KMS-11 (cell line): ENCODE data around the gene TMPRSS6.
"Not testable (repeated sequence)": the region's sequence is repeated elsewhere in the genome, so short reads cannot be mapped to it uniquely, and the experiment has no call there.

Source experiments
- H2AFZ ChIP-seq: fragments of 200-600 bp; sonication (generic); 2 replicates; pipeline ENCODE4 v1.6.1; 2016; ENCODE audit warnings: antibody characterized with exemption, mixed run types, low read depth
- H3K27ac ChIP-seq: fragments of 200-600 bp; sonication (generic); 2 replicates; pipeline ENCODE4 v1.6.1; 2016; ENCODE audit warnings: mild to moderate bottlenecking, mixed run types
- H3K27me3 ChIP-seq: fragments of 200-600 bp; sonication (generic); 2 replicates; pipeline ENCODE4 v1.6.1; 2017; ENCODE audit warnings: mild to moderate bottlenecking, low read depth, mixed run types, moderate library complexity; ENCODE audit not compliant: insufficient read depth
- H3K36me3 ChIP-seq: fragments of 200-600 bp; sonication (generic); 2 replicates; pipeline ENCODE4 v1.6.1; 2017; ENCODE audit warnings: mild to moderate bottlenecking, mixed run types; ENCODE audit not compliant: insufficient read depth
- H3K4me1 ChIP-seq: fragments of 200-600 bp; sonication (generic); 2 replicates; pipeline ENCODE4 v1.6.1; 2016; ENCODE audit warnings: mild to moderate bottlenecking, low read depth, mixed run types; ENCODE audit not compliant: poor library complexity, severe bottlenecking
- H3K4me2 ChIP-seq: fragments of 200-600 bp; sonication (generic); 2 replicates; pipeline ENCODE4 v1.7.0; 2016; ENCODE audit warnings: mild to moderate bottlenecking, mixed run types
- H3K4me3 ChIP-seq: fragments of 200-600 bp; sonication (generic); IDR thresholded peaks from 2 replicates; pipeline ENCODE4 v1.6.1; 2017; ENCODE audit warnings: low read depth, low read length, mixed read lengths; ENCODE audit not compliant: insufficient read depth
- H3K79me2 ChIP-seq: fragments of 200-600 bp; sonication (generic); 2 replicates; pipeline ENCODE4 v1.6.1; 2016; ENCODE audit warnings: low read depth, mixed run types; ENCODE audit not compliant: insufficient read depth
- H3K9ac ChIP-seq: fragments of 200-600 bp; sonication (generic); 2 replicates; pipeline ENCODE4 v1.6.1; 2016; ENCODE audit warnings: mild to moderate bottlenecking, mixed run types
- H4K20me1 ChIP-seq: fragments of 200-600 bp; sonication (generic); 2 replicates; pipeline ENCODE4 v1.6.1; 2016; ENCODE audit warnings: mild to moderate bottlenecking, mixed run types; ENCODE audit not compliant: insufficient read depth
- TF ChIP-seq, protein P1 (sequence below): fragments of 200-600 bp; sonication (generic); conservative IDR thresholded peaks from 2 replicates; pipeline ENCODE4 v1.6.1; 2017; ENCODE audit warnings: low read depth, mild to moderate bottlenecking, antibody characterized with exemption, low read length, moderate library complexity, mixed read lengths

The TMPRSS6 gene

DNA sequence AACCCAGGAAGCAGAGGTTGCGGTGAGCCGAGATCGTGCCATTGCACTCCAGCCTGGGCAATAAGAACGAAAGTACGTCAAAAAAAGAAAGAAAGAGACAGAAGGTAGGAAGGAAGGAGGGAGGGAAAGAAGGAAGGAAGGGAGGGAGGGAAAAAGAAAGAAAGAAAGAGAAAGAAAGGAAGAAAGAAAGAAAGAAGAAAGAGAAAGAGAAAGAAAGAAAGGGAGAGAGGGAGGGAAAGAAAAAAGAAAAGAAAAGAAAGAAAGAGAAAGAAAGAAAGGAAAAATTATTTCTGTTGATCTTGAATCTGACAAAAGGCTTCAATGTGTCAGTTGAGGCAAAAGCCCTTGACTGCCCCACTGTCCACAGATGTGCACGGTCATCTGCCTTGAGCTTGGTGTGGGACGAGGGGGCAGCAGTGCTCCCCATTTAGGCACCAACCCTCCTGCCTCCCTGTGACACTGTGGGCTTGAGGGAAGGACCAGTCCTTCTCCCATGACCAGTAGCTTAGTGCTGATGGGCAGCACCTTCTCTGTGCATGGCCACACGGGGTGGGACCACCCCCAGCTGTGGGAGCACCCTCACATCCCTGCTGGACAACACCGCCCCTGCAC lies 33.6 kb downstream of the TMPRSS6 start:
- no peak overlapping the region for H3K27ac ChIP-seq
- H3K79me2 ChIP-seq: no peaks in the 10 kb centered on the region
- H3K9ac ChIP-seq: no peak overlapping the region
- no peaks in the 10 kb centered on the region for H4K20me1 ChIP-seq
- no peak overlapping the region for H3K4me3 ChIP-seq
- TF ChIP-seq, protein P1, sequence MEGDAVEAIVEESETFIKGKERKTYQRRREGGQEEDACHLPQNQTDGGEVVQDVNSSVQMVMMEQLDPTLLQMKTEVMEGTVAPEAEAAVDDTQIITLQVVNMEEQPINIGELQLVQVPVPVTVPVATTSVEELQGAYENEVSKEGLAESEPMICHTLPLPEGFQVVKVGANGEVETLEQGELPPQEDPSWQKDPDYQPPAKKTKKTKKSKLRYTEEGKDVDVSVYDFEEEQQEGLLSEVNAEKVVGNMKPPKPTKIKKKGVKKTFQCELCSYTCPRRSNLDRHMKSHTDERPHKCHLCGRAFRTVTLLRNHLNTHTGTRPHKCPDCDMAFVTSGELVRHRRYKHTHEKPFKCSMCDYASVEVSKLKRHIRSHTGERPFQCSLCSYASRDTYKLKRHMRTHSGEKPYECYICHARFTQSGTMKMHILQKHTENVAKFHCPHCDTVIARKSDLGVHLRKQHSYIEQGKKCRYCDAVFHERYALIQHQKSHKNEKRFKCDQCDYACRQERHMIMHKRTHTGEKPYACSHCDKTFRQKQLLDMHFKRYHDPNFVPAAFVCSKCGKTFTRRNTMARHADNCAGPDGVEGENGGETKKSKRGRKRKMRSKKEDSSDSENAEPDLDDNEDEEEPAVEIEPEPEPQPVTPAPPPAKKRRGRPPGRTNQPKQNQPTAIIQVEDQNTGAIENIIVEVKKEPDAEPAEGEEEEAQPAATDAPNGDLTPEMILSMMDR: no peak
- peaks cover 6% of the 10 kb centered on the region for H3K4me1 ChIP-seq
- H3K4me2 ChIP-seq: no peak overlapping the region
- no peak overlapping the region for H2AFZ ChIP-seq
- H3K36me3 ChIP-seq: no peaks in the 10 kb centered on the region
- peaks cover 16% of the 10 kb centered on the region for H3K27me3 ChIP-seq

DNA sequence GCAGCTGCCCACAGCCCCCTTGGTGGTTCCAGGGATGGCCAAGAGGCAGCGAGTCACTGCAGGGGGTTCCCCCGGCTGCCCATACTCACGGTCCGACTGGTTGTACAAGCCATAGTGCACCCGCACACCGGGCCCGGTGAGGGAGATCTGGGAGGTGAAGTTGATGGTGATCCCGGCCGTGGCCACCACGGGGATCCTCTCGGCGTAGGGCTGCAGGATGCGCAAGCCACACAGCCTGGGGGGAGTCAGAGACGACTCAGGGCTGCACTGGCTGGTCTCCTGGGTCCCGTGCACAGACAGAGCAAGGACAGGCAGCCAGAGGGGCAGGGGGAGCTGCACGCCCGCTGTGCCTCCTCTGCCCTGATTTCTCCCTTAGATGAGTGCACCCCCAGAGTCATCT lies 34.5 kb downstream of the TMPRSS6 start:
- Histone ChIP-seq H3K4me2 (no peak overlapping the region), H3K27me3 (peaks cover 19% of the 10 kb centered on the region), H3K4me3 (no peak overlapping the region), H2AFZ (no peak overlapping the region), H3K27ac (no peak overlapping the region), H3K4me1 (peaks cover 6% of the 10 kb centered on the region), H3K36me3 (no peaks in the 10 kb centered on the region), H3K79me2 (no peaks in the 10 kb centered on the region), H4K20me1 (no peaks in the 10 kb centered on the region), H3K9ac (no peak overlapping the region)
- TF ChIP-seq, protein P1: no peak

DNA sequence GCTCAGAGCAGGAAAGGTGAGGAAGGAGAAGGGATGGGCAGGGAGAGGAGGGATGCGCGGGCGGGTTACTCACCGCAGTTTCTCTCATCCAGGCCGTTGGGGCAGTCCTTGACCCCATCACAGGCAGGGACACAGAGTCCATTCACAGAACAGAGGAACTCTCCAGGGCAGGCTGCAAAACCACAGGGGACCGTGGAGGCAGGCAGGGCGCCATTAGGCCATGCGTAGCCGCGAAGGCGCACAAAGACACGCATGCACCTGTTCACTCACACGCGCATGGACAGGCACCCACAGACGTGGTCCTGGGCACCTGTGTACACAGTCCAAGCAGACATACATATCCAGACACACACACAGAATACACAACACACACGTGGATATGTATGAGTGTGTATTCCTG lies 35.0 kb downstream of the TMPRSS6 start:
- peaks cover 21% of the 10 kb centered on the region for H3K27me3 ChIP-seq
- no peaks in the 10 kb centered on the region for H3K36me3 ChIP-seq

DNA sequence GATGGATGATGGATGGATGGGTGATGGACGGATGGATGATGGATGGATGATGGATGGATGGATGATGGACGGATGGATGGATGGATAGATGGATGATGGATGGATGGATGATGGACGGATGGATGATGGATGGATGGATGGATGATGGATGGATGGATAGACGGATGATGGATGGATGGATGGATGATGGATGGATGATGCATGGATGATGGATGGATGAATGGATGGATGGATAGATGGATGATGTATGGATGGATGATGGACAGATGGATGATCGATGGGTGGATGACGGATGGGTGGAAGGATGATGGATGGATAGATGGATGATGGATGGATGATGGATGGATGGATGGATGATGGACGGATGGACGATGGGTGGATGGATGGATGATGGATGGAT lies 36.8 kb downstream of the TMPRSS6 start:
- Histone ChIP-seq H3K4me3 (no peak overlapping the region), H4K20me1 (no peaks in the 10 kb centered on the region), H3K36me3 (no peaks in the 10 kb centered on the region), H3K79me2 (no peaks in the 10 kb centered on the region), H3K9ac (no peak overlapping the region), H3K27me3 (peaks cover 30% of the 10 kb centered on the region), H3K27ac (no peak overlapping the region), H3K4me2 (no peak overlapping the region), H3K4me1 (no peaks in the 10 kb centered on the region), H2AFZ (no peak overlapping the region)
- TF ChIP-seq, protein P1: no peak

More for the DNA sequence above, 35.0 kb downstream of the TMPRSS6 start:
- Histone ChIP-seq H3K9ac (no peak overlapping the region), H2AFZ (no peak overlapping the region), H3K27ac (no peak overlapping the region), H3K4me2 (no peak overlapping the region), H3K4me3 (no peak overlapping the region), H3K79me2 (no peaks in the 10 kb centered on the region), H4K20me1 (no peaks in the 10 kb centered on the region), H3K4me1 (peaks cover 6% of the 10 kb centered on the region)
- TF ChIP-seq, protein P1: no peak

DNA sequence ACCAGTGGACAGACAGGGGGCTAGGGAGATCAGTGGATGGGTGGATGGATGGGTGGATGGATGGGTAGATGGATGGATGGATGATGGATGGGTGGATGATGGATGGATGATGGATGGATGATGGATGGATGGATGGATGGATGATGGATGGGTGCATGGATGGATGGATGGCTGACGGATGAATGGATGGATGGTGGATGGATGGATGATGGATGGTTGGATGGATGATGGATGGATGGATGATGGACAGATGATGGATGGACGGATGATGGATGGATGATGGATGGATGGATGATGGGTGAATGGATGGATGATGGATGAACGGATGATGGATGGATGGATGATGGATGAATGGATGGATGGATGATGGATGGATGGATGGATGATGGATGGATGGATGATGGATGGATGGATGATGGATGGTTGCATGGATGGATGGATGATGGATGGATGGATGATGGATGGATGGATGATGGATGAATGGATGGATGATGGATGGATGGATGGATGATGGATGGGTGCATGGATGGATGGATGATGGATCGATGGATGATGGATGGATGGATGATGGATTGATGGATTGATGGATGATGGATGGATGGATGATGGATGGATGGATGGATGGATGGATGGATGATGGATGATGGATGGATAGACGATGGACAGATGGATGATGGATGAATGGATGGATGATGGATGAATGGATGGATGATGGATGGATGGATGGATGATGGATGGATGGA lies 37.5 kb downstream of the TMPRSS6 start:
- not testable (repeated sequence) for H2AFZ ChIP-seq, H4K20me1 ChIP-seq

More for the DNA sequence above, 37.5 kb downstream of the TMPRSS6 start:
- H3K9ac ChIP-seq, H3K79me2 ChIP-seq, H3K4me2 ChIP-seq, H3K36me3 ChIP-seq, H3K27ac ChIP-seq, H3K4me1 ChIP-seq, H3K4me3 ChIP-seq: not testable (repeated sequence)
- peaks cover 30% of the 10 kb centered on the region for H3K27me3 ChIP-seq
